Activated CD4-positive, CD25-positive, alpha-beta regulatory T cell treated with anti-CD3 and anti-CD28 coated beads, Interleukin-2, amount 50 U/mL, for 24 hours (primary cell): Measurements from ENCODE around the gene AIDA.

Experiments used
- ATAC-seq, 2 donors: fragments of 150-1000 bp; cut with Tn5 transposase; one replicate each; pipeline ENCODE4 v1.10.0; 2021; ENCODE audit warnings: mild to moderate bottlenecking in 1 of 2, moderate library complexity in 1 of 2

Gene AIDA

GRCh38 chr1:222643938-222644635 is 68.2 kb downstream of the AIDA start:
- peak; percentile 96 to 98 for ATAC-seq

DNA sequence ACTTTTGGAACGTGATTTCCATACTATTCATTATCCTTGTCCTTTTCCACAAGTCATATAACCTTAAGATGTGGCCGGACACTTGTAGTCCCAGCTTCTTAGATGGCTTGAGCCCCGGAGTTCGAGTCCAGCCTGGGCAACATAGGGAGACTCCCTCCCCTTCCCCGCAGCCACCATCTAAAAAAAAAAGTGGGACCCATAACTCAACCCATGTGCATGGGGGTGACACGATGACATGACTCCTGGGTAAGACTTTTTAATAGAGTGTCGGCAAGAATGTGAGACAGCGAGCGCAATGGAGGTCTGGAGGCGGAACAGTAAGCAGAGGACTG is 68.7 kb downstream of the AIDA start:
- no peak for ATAC-seq

- no peak for ATAC-seq
Measured at GRCh38 chr1:222642468-222642867, 69.8 kb downstream of the AIDA start.

GRCh38 chr1:222641269-222641948 is 70.9 kb downstream of the AIDA start:
- no peak for ATAC-seq

DNA sequence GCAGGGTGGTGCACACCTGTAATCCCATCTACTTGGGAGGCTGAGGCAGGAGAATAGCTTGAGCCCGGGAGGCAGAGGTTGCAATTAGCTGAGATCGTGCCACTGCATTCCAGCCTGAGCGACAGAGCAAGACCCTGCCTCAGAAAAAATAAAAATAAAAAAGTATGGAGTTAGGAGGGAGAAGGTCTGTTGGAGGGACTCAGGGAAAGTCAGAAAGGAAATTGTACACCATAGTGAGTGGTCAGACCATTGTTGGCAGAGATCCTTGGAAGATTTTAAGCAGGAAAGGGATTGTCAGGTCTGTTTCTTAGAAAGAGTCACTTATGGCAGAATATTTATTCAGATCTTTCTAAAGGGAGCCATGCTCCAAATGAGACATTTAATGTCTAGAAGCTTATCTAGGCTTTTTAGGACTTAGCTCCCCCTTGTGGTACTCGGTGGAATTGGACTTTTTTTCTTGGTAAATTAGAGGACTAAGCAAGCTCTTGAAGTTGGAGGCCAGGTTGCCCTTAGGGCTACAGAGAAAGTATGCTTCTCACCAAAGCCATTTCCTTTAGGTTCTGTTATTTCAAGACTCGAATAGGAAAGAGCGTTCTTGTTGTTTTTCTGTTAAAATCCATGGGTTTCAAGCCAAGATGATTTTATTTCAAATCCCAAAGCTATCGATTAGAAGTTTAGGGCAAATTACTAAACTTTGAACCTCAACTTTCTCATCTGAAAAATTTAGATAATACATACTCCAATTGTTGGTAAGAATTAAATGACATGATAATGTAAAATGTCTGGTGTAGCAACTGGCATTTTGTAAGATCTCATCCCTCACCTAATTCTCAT is 77.9 kb downstream of the AIDA start:
- ATAC-seq = peak; percentile 65 to 69

DNA sequence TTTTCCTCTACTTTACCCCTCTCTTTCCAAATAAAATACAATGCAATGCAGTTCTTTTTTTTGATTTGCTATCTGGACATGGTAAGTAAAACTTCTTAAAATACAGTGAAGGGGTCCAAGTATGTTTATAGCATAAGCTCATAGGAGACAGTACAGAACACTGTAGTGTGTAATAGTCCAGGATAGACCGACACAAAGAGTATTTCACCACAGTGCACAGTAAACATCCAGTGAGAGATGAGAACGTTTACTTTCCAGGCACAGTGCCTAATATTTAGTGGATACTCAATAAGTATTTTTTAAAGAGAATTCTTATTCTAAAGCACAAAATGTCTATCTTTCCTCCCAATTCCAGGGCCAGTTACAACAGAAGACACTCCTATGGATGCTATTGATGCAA is 79.5 kb downstream of the AIDA start:
- no peak for ATAC-seq

GRCh38 chr1:222631611-222632208 is 80.6 kb downstream of the AIDA start:
- no peak for ATAC-seq

GRCh38 chr1:222629921-222630535 is 82.3 kb downstream of the AIDA start:
- ATAC-seq = no peak

DNA sequence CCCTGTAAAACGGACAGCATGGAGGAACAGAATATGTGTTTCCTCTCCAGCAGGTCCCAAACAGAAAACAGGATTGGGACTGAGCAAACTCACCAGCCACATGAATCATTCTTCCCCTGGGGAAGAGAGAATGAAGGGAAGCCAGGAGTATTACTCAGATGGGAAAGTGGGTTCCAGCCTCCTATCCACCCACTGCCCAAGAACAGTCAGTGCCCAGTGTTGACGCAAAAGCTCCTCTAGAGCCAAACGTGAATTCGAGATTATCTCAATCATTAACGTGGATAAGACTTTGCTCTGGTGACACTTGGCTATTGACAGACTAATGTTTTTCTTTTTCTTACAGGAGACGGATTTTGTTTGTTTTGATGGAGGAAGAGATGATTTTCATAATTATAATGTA is 85.1 kb downstream of the AIDA start:
- no peak for ATAC-seq

DNA sequence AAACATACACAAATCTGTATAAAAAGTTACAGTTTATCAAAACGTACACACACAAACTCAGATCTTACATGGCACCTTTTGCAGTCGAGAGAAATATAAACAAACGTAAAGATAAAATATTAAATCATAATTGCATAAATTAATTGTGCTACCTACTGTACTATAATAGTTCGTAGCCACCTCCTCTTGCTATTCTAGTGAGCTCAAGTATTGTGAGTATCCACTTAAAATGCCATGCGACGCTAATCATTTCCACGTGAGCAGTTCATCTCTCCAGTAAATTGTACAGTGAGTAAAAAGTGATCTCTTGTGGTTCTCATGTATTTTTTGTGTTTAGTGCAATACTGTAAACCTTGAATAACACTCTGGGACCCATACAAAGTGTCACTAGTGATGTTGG is 88.1 kb downstream of the AIDA start:
- ATAC-seq = no peak

DNA sequence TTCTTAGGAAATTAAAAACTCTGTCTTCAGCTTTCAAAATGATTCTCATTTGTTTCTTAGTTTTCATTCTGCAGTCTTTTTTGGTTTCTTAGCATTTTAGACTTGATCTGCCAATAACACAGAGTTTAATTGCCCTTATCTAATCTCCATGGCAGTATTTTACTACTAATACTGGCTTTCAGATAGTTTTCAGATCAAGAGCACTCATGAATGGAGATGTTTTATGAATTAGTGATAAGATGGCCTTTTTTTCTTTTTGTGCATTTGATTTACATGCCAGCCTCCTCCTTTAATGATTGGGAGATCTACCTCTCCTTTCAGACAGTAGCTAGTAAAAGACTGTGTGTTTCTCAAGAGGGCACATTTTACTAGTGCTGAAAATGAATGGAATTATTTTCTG is 88.8 kb downstream of the AIDA start:
- ATAC-seq = no peak

GRCh38 chr1:222622765-222623164 is 89.5 kb downstream of the AIDA start:
- no peak for ATAC-seq

DNA sequence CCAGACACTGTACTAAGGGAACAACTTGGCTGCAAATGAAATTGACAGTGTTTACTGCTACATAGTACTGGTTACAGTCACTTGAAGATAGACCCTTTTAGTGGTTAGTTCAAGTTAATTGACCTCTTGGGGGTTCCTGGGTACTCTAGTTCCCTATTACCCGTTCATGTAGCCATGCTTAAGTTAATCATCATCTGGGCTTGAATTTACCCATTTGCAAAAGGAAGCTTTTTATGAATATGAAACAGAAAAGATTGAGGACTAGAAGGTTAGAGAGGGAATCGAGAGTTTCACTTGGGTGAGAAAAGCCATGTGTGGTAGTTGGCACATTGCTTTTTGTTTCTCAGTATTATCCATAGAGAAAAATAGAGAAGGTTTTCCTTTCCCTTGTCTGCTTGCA is 91.7 kb downstream of the AIDA start:
- ATAC-seq = no peak

DNA sequence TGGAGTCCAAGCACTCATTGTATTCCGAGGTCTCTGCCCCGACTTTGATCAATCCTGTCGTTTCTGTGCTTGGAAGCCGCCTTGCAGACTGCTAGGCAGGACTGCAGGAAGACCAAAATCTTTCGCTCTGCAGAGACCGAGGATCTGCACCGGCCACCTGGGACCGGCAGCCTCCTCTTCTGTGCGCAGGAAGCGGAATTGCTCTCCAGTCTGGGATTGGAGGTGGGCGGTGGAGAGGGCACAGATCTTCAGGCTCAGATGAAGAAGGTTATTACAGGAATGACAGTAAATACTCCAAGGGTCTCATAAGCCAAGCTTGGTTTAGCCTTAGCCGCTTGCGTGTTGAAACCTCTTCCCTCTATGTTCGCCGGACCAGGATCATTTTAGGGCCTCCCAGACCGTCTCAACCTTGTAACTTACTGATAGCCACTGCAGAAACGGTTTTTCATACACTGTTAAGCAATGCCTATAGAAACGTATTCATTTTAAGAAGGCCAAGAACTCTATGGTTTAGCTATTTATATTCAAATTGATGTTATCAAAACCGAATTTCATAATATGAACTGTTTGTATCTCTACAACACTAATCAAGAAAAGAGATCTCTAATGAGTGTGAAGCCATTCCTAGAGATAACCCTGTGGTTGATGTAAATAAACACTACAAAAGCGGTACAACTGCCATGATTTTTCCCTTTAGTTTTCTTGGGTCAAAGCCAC is 93.3 kb downstream of the AIDA start:
- ATAC-seq = no peak
